ENCODE data around the gene PLCH1.

Gene PLCH1

DNA sequence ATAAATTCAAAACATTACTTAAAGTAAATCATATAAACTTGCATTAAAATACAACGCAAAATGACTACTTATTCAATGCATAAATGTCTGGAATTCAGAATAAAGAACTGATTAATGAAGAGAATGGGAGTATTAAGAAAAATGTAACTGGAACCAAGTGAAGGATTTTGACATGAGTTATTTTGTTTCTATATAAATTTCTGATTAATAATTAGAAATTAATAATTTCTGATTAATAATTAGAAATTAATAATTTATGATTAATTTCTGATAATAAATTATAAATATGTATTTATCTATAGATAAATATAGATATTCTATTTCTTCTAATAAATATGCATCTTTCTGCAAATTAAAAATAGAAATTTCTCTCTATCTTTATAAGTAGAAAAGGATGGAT lies 291.4 kb downstream of the PLCH1 start:
- FAIRE-seq, result peak; percentile 78

DNA sequence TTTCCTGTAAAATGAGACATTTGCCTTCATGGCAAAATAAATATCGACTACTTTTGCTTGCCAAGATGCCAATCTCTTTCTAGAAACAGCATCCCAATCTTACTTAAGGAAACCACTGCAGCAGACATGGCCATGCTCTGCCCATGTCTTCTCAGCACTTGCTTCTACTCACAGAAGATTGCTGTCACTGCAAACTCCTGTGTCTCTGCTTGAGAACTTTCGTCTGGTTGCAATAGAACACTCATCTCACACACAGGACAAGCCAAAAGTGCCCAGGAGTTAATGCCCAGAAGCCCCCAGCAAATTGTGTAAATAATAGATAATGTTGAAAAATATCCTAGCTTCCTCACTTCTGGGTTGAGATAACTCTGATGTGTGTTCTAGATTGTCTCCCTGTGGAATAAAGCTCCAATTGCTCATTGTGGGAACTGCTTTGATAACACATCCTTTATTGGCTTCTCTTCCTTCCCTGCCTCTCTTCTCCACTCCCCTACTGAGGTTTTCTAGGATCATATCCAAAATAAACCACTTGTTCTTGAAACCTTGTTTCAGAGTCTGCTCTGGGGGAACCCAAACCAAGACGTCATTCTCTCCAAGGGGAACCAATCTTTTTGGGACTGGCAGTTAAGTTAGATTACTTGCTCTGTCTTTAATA lies 295.1 kb downstream of the PLCH1 start:
- no peak for FAIRE-seq

DNA sequence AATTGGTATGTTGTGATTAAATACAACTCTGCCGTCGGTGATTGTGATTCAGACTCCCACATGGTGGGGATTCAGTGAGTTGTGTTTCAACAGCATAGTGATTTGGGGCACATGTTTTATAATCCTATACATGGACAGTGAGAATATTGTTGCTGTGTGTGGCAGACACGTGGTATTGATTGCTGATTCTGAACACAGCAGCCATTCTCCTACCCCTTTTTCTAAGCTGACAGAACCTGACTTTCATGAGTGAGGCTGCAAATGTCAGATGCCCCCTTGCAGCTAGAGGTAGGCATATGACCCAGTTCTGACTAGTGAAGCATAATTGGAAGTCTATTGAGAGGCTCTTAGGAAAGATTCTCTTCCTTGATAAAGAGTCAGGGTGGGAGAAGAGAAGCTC lies 296.3 kb downstream of the PLCH1 start:
- no peak for FAIRE-seq

DNA sequence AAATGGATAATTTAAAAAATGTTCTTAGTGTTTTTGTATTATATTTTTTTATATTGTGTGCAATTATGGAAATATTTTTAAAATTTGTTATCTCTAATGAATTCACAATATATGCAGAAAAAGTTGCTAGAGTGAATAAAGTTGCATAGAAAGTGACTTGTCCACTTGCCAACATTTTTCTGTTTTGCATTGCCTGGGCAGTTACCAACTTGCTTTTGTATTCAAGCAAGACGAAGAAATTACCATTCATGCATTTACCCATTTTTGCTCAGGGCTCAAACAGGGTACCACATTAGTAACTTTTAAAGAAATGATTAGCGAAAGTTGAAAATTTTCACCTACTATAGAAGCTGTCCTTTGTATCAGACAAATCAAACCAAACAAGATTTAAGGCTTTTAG lies 298.5 kb downstream of the PLCH1 start:
- FAIRE-seq, result no peak

DNA sequence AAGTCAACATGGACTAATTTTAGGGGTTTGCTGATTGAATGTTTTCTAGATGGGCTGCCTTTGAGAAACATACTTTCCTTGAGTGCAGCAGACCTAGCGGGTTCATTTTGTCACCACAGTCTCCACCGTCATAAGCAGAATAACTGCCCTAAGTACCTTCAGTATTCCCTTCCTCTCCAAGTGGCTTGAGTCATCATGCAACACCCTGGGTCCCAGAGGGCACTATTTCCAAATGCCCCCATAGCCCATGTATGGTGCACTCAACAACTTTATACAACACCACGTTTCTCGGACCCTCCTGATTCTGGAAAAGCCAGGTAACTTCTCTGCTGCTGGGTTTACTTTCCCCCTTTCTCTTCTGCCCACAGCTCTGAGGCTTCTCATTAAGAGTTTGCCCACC lies 300.1 kb downstream of the PLCH1 start:
- no peak for FAIRE-seq

DNA sequence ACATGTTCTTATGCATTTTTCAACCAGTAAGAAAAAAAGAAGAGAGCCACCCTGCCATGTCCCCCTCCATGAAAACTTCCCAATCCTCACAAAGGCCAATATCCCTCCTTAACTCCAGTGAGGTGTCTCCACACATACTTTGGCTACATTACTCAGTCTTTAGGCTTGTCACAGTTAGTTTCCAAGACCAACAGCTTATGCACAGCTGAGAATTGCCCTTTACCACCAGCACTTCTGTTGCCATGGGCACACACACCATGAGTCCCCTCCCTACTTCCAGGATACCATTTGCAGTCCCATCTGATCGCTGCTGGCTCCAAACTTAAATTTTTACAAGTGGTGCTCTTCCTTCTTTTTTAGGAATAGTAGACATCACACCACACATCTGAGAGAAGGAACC lies 301.1 kb downstream of the PLCH1 start:
- FAIRE-seq, result no peak

DNA sequence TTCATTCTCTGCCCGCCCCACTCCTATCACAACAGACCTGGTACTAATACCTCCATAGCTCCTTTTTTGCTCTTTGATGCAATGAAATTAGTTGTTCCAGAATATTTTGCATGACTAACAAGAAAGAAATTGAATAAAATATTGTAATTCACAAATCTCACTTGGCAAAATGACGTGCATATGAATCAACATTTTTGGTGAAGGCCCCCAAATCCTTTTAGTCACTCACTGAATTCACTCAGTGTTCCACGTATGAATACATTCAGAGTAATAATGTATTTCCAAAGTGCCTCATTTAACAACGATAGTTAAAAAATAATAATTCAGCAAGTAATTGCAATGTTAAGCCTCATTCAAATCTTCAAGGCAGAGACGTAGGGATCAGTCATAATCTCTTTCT lies 302.8 kb downstream of the PLCH1 start:
- FAIRE-seq, result no peak

DNA sequence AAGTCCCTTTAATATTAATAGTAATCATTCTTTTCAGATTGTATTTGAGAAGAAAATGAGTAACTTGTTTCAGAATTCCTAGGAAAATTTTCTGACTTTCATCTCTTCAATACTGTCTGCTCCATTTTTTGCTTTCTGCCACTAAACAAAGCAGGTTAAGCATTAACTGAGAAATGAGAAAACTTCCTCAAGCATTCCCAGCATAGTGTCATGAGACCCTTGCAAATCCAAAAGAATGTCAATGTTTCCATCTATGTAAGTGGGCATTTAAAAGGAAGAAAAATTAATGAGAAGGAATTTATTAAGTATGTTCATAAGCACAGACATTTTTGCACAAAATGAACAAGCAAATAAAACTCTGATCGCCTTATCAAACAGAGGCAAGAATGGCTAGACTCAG lies 303.4 kb downstream of the PLCH1 start:
- no peak for FAIRE-seq

DNA sequence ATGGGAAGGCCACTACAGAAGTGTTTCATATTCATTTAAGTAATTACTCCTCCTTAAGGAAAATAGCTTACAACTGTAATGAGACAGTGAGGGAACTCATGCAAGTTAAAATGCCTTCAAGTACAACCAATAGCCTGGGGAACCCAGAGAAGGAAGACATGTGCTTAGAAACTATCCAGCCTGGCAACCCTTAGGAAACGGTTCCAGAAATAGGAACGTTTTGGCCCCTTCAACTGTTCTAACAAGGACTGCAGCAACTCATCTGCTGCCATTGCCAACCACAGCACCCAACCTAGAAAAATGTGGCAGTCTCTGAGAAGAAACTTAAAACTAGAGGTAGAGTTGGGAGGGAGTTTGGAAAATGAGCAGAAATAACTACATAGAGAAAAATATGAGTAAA lies 303.8 kb downstream of the PLCH1 start:
- no peak for FAIRE-seq

DNA sequence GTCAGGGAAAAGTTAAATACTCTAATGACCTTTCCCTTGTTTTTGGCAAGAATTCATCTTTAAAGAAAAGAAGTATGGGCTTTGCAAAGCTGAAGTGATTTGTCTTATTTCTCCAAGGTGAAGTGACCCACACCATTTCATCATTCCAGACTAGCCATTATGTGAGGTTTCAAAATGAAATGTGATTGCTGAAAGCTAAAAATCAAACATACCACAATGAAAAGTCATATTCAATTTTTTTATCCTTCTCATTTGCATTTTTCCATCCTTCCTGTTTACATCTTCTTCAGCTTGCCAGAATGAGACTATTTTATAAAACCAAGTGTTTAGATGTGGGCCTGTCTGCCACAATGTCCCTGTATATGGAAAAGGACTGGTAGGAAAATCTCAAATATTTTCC lies 309.1 kb downstream of the PLCH1 start:
- no peak for FAIRE-seq

DNA sequence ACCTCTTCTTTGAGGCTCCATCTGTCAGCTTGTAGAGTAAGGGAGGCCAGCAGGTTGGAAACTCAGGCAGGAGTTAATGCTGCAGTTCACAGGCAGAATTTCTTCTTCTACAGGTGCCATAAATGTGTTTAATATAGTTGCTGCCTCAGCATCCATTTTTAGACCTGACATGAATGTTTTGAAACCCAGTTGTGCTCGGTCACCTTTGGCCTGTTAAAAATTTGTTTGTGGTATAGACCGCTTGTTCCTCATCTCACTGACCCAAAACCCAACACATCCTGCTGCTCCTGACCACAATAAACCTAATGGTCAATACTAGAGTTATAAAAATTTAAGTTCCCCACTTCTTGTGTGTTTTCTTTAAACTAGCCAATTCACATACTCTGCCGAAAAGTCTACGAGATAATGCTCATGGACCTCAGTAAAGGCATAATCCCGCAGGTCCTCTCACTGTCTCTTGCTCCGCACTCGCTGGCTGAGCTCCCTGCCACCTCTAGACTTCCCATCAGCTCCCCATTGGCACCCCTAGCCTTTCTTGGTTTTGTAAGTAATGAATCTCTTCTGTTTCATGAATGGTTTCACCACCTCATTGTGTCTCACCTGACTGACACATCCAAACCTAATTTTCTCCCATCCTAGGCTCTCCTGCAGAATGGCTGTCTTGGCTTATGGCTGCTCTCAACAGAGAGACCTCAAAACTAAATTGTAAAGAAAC lies 312.9 kb downstream of the PLCH1 start:
- no peak for FAIRE-seq

DNA sequence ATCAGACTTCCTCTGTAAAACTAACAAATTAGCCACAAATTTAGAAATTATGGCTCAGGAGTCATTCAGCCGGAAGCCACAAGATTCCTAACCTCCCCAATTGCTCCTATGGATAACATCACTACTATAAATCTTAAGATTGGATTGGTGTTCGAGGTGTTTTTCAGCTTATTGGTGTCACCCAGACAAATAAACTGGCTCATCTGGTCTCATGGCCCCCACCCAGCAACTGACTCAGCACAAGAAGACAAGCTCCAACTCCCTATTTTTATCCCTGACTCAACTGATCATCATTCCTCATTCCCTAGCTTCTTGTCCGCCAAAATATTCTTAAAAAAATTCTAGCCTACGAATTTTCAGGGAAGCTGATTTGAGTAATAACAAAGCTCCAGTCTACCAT lies 316.3 kb downstream of the PLCH1 start:
- FAIRE-seq, result no peak

DNA sequence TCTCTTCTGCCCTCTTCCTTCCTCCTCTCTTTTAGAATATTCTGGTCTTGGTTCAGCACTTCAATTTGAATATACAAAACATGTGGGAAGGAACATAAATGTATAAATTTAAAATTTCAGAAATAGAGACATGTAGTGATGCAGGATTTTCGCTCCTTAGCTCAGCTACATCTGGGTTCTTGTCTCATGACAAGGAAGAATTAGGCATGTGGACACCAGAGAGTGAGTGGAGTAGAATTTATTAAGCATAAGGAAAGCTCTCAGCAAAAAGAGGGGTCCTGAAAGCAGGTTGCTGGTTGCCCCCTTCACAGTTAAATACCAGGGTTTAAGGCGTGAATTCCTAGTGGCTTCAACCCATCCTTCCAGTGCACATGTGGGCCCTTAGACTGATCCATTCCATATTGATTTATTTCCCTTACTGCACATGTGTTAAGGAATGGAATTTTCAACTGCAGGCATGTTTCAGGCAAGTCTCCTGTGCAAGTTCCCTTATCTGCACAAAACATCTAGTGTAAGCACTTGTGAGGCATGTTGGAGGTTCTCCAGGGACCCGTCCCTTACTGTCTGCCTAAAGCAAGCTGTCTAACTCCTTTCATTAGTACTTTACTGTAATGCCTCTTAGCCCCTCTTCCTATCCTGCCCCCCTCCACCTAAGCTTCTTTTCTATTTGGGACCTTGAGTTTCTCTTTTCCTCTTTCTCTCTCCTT lies 318.2 kb downstream of the PLCH1 start:
- FAIRE-seq, result no peak

DNA sequence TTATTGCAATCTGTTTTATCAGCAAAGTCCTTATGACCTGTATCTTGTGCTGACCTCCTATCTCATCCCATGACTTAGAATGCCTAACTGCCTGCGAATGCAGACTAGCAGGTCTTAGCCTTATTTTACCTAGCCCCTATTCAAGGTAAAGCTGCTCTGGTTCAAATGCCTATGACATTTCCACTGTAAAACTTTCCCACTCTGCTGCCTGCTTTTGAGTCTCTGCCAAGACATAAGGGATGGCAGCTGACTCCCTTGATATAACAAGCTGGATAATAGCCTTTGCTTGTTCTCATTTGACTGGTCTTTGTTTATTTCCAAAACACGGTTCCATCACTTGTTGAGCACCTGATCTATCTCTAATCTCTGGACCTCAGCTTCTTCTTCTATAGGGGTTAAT lies 319.5 kb downstream of the PLCH1 start:
- FAIRE-seq, result no peak

DNA sequence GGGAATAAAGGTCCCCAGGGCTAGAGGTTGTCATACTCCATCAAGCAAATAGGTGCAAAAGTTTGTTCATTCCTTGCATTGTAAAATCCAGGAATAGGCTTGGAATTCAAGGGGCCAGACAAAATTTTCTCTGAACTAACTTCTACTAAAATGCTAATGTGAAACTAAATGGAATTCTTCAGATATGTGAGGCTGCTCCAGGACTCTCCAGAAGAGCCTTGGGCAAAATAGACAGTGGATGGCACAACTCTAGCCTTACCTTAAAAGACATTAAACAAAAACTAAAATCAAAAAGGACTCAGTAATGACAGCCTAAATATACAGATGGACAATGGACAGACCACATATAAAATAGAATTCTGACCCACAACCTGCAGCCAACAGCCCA lies 320.6 kb downstream of the PLCH1 start:
- no peak for FAIRE-seq

DNA sequence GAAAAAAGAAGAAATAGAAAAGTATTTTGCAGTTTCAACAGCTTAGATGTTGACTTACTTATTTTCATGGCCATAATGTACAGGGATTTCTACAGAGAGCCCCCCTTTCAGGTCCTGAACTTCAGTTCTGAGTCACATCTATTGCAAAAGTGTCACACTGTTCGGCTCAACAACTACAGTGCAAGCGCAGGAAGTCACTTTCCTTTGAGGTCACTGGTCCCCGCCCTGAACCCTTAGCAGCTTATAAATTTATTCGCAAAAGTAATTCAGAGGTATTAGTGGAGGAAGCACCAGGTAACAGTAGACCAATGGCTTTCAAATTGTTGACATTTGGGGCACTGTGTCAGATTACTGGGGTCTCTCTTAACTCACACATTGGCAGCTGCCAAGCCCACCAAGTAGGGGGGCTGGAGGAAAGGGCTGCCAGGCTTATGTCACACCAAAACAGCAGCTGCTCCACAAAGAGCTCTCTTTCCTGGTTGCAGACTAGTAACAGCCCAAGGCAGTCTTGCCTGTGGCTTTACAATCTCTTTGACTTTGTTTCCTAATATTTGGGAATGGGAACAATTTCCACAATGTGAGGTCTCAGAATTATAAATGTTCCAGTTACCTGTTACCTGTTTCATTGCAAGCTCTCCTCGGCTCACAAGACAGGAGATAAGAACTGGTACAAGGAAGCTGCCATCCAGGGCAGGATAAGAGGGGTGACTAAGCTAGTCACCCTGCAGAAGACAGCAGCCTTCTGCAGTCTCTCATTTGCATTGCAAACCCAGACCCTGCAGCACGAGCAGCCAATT lies 321.1 kb downstream of the PLCH1 start:
- no peak for FAIRE-seq

DNA sequence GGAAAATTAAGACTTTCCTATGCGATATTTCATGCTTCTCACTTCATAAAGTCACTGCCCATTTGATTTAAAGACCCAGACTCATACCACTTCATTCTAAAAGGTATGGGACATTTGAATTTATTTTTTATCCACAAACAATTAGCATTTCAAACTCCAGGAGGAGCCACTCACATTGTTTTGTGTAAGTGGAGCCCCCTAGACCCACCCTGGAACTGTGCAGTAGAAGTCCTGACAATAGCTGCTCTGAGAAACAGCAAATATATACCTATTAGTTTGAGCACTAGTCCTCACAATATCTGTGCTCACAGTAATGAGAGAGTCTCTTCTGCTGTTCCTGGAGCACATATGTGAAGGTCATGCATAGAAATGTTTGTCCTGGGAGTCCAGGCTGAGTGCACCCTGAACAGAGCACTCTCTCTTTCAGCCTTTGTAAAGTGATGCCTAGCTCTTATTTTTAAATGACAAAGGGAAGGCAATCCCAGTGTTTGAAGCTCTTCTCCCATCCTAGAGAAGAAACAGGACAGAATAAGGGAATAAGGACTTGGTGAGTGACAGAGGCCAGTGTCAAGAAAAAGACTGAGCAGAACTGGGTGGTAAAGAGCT lies 323.9 kb downstream of the PLCH1 start:
- no peak for FAIRE-seq

DNA sequence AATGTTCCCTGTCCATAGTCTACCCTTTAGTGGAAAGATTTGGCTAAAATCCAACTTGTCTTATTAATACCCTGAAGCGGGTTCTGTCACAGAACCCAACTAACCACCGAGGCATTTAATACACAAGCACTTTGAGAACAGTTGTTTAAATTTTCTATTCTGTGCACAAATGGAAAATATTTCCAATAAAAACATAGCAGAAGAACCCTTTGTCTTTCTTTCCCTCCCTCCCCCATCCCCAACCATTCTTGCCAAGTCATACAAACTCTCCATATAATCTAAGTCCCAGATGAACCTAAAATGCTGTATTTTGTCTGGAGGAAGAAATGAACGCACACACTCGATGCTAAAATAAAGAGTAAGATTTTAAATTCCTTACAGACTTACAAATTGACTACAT lies 324.5 kb downstream of the PLCH1 start:
- no peak for FAIRE-seq

DNA sequence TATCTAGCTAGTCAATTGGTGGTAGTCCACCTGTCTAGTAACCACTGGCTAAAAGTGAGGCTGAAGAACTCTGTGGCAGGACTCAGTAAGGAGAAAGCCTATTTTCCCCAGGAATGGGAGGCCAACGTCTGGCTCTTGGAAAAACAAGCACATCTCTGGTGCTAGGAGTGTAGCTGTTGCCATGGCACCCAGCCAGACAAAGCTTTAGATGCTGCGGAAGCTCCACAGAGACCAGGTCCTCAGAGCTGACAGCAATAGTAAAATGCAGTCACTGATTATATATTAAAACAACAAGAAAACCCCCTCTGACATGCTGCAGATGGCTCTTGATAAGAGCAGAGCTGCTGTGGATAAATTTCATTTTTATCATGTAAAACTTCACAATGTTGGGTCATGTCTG lies 326.5 kb downstream of the PLCH1 start:
- FAIRE-seq, result no peak

DNA sequence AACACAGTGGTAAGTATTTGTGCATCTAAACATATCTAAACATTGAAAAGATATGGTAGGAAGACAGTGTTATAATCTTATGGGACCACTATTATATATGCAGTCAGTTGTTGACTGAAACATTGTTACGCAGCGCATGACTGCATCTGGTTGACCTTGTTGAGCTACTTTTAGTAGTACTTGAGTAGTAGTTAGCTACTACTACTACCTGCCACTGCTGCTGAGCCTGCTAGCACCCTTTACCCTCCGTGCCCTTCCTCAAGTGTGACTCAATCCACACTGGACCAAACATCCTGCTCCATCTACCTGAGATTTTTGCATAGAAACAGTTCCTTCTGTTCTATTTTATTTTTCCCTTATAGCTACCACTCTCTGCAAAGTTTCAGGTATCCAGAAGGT lies 327.8 kb downstream of the PLCH1 start:
- FAIRE-seq, result no peak

DNA sequence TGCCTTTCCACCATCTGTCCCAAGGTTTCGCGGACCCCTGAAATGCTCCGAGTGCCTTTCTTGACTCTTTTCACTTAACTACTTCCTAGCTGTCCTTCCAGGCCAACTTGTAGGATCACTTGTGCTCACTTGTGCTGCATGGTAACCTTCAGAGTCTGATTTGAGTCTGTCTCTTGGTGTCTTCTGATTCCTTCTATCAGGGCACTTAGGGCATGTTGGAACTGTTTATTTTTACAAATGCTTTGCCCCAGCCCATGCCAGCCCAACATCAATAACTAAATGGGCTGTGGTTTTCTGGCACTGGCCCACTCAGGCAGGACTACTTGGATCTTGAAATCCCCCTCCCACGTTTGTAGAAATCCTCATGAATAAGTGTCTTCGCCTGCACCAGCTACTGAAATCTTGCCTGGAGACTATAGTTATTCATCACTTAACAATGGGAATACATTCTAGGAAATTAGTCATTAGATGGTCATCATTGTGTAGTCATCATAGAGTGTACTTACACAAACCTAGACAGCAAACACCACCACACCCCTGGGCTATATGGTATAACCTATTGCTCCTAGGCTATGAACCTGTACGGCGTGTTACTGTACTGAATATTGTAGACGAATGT lies 328.3 kb downstream of the PLCH1 start:
- no peak for FAIRE-seq

DNA sequence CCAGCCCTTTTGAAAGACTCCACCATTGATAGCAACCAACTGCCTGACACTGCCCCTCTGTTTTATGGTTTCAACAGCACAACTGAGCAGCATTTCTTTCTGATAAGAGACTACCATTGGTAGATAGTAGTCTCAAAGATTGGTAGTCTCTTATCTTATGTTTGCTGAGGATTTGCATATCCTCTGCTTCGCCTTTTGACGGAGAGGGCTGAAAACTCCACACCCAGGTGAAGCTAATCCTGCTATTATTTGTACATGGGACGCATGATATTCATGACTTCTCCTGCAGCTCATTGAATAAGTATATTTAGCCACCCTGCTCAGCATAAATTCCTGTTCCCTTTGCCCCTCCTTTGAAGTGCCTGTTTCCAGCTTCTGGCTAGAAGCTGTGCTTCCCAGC lies 332.0 kb downstream of the PLCH1 start:
- FAIRE-seq, result no peak
